ENCODE measurements around the gene MCM9. TPM values are rescaled to one million over a fixed set of nuclear protein-coding genes. Genes with fewer than 3 reads are reported as not detected.
A peak's percentile ranks its signal among the peaks of the same experiment; 100 is the strongest.

Gene MCM9
- total RNA-seq, 1 donor from 2014 or later: 36.0 TPM

GRCh38 chr6:118932421-118932820, 2.5 kb downstream of the MCM9 start:
- DNase-seq (ENCODE audit: low spot score): no peak

- no peak for DNase-seq (ENCODE audit: low spot score)
These were observed 3.5 kb downstream of the MCM9 start for GRCh38 chr6:118931436-118931835.

- DNase-seq (ENCODE audit: low spot score): no peak
These were observed 4.3 kb downstream of the MCM9 start for GRCh38 chr6:118930680-118931079.

GRCh38 chr6:118923035-118923434, 11.9 kb downstream of the MCM9 start:
- no peak for DNase-seq (ENCODE audit: low spot score)

- no peak for DNase-seq (ENCODE audit: low spot score)
These were observed 13.9 kb downstream of the MCM9 start for GRCh38 chr6:118921084-118921483.

- DNase-seq (ENCODE audit: low spot score): no peak
These were observed 16.6 kb downstream of the MCM9 start for GRCh38 chr6:118918329-118918725.

- DNase-seq (ENCODE audit: low spot score): no peak
These were observed 17.2 kb downstream of the MCM9 start for GRCh38 chr6:118917546-118918328.

- no peak for DNase-seq (ENCODE audit: low spot score)
These were observed 20.4 kb downstream of the MCM9 start for GRCh38 chr6:118914598-118914997.

GRCh38 chr6:118913161-118913560, 21.8 kb downstream of the MCM9 start:
- DNase-seq (ENCODE audit: low spot score): no peak

GRCh38 chr6:118912646-118913045, 22.3 kb downstream of the MCM9 start:
- DNase-seq (ENCODE audit: low spot score): no peak

- DNase-seq (ENCODE audit: low spot score): no peak
These were observed 26.5 kb downstream of the MCM9 start for GRCh38 chr6:118908441-118908840.

- no peak for DNase-seq (ENCODE audit: low spot score)
These were observed 29.1 kb downstream of the MCM9 start for GRCh38 chr6:118905851-118906250.

GRCh38 chr6:118905084-118905483, 29.9 kb downstream of the MCM9 start:
- DNase-seq (ENCODE audit: low spot score): no peak

GRCh38 chr6:118903691-118904090, 31.3 kb downstream of the MCM9 start:
- no peak for DNase-seq (ENCODE audit: low spot score)

- DNase-seq (ENCODE audit: low spot score): no peak
These were observed 31.8 kb downstream of the MCM9 start for GRCh38 chr6:118903138-118903537.

GRCh38 chr6:118902726-118903125, 32.2 kb downstream of the MCM9 start:
- DNase-seq (ENCODE audit: low spot score): no peak

GRCh38 chr6:118899948-118900347, 35.0 kb downstream of the MCM9 start:
- no peak for DNase-seq (ENCODE audit: low spot score)

GRCh38 chr6:118897386-118897785, 37.6 kb downstream of the MCM9 start:
- DNase-seq (ENCODE audit: low spot score): no peak

- DNase-seq (ENCODE audit: low spot score): no peak
These were observed 38.4 kb downstream of the MCM9 start for GRCh38 chr6:118896339-118897136.

- DNase-seq (ENCODE audit: low spot score): no peak
These were observed 39.1 kb downstream of the MCM9 start for GRCh38 chr6:118895859-118896258.

- no peak for DNase-seq (ENCODE audit: low spot score)
These were observed 39.7 kb downstream of the MCM9 start for GRCh38 chr6:118895261-118895560.

- DNase-seq (ENCODE audit: low spot score): peak; percentile 74
These were observed 40.3 kb downstream of the MCM9 start for GRCh38 chr6:118894425-118895260.
